NCI-H1694 treated with DMSO at 0.1 percent for 48 hours (cell line): ENCODE measurements around the gene DOP1B.
A peak's percentile ranks its signal among the peaks of the same experiment; 100 is the strongest.
"Not testable (repeated sequence)": the region's sequence is repeated elsewhere in the genome, so short reads cannot be mapped to it uniquely, and the experiment has no call there.

ENCODE experiments used
- DNase-seq: peaks from one replicate; lab custom pipeline; 2025; lab: John Stamatoyannopoulos, UW

The DOP1B gene

GRCh38 chr21:36134803-36135390 lies 21.7 kb upstream of the DOP1B start, which contains the start of gene CBR3:
Gene CBR3 (plus strand): TSS chr21:36135079. CDS start chr21:36135193, 114 bp downstream.
- DNase-seq = no peak

- no peak for DNase-seq
These were observed 21.1 kb upstream of the DOP1B start for GRCh38 chr21:36135391-36136102.

GRCh38 chr21:36139791-36140190 lies 16.8 kb upstream of the DOP1B start:
- not testable (repeated sequence) for DNase-seq

- DNase-seq = peak; percentile 93
These were observed 15.1 kb upstream of the DOP1B start for GRCh38 chr21:36141513-36141925.

- DNase-seq = not testable (repeated sequence)
These were observed 12.4 kb upstream of the DOP1B start for GRCh38 chr21:36144233-36144632.

GRCh38 chr21:36145259-36145658 lies 11.4 kb upstream of the DOP1B start:
- DNase-seq = no peak

- DNase-seq = no peak
These were observed 8.7 kb upstream of the DOP1B start for GRCh38 chr21:36147911-36148310.

- no peak for DNase-seq
These were observed 7.7 kb upstream of the DOP1B start for GRCh38 chr21:36148886-36149285.

- DNase-seq = peak; percentile 21
These were observed 6.6 kb upstream of the DOP1B start for GRCh38 chr21:36149788-36150711.

GRCh38 chr21:36155603-36156338 lies 853 bp upstream of the DOP1B start:
- DNase-seq = no peak

- peak; percentile 96 for DNase-seq
These were observed 247 bp upstream of the DOP1B start for GRCh38 chr21:36156339-36156814.

GRCh38 chr21:36159356-36159921 lies 2.8 kb downstream of the DOP1B start:
- DNase-seq = no peak

- DNase-seq = no peak
These were observed 4.2 kb downstream of the DOP1B start for GRCh38 chr21:36160850-36161178.

GRCh38 chr21:36162631-36163030 lies 6.0 kb downstream of the DOP1B start:
- DNase-seq = no peak

GRCh38 chr21:36163750-36164741 lies 7.4 kb downstream of the DOP1B start:
- DNase-seq = peak; percentile 59

GRCh38 chr21:36165356-36165755 lies 8.7 kb downstream of the DOP1B start:
- no peak for DNase-seq

- no peak for DNase-seq
These were observed 10.1 kb downstream of the DOP1B start for GRCh38 chr21:36166705-36167104.

GRCh38 chr21:36167541-36167940 lies 10.9 kb downstream of the DOP1B start:
- DNase-seq = no peak

GRCh38 chr21:36169470-36170128 lies 13.0 kb downstream of the DOP1B start:
- no peak for DNase-seq

- no peak for DNase-seq
These were observed 14.2 kb downstream of the DOP1B start for GRCh38 chr21:36170823-36171222.
